Gastrocnemius medialis (tissue), 4 donors: Measurements from ENCODE around the gene DRICH1. TPM values are rescaled to one million over a fixed set of nuclear protein-coding genes. Genes with fewer than 3 reads are reported as not detected.
A peak's percentile ranks its signal among the peaks of the same experiment; 100 is the strongest.
"Not testable (repeated sequence)": the region's sequence is repeated elsewhere in the genome, so short reads cannot be mapped to it uniquely, and the experiment has no call there.

ENCODE experiments used
- ATAC-seq, 2 donors: fragments of 150-250 bp; one replicate each; pipeline ENCODE4 v1.9.1; 2016
- DNase-seq, 2 donors: peaks; one replicate each; pipeline ENCODE4 v3.0.0-alpha.2; 2019
- H3K27ac ChIP-seq, 4 donors: fragments of 200-600 bp; sonication (generic); 1 replicate in 1 of 4; 2 replicates in 3 of 4; pipeline ENCODE4 v1.5.1; 2016 to 2018; ENCODE audit warnings: mild to moderate bottlenecking in 2 of 4, moderate library complexity in 1 of 4
- H3K27me3 ChIP-seq, 3 donors: fragments of 200-600 bp; sonication (generic) in 2 of 3; 1 replicate in 1 of 3; 2 replicates in 2 of 3; pipeline versions ENCODE4 v1.5.1 to v1.6.0; 2016 to 2019; ENCODE audit warnings: mild to moderate bottlenecking in 1 of 3, moderate library complexity in 1 of 3
- H3K36me3 ChIP-seq, 2 donors: fragments of 200-600 bp; sonication (generic) in 1 of 2; one replicate each; pipeline ENCODE4 v1.5.1; 2017 to 2018
- H3K4me1 ChIP-seq, 2 donors: fragments of 200-600 bp; sonication (generic) in 1 of 2; one replicate each; pipeline ENCODE4 v1.5.1; 2016 to 2017; ENCODE audit warnings: mild to moderate bottlenecking in 2 of 2
- H3K4me3 ChIP-seq, 4 donors: fragments of 200-600 bp; sonication (generic) in 3 of 4; 1 replicate in 1 of 4; 2 replicates in 3 of 4; pipeline ENCODE4 v1.5.1; 2016 to 2019; ENCODE audit warnings: mild to moderate bottlenecking in 2 of 4
- H3K9me3 ChIP-seq, 3 donors: fragments of 200-600 bp; sonication (generic) in 2 of 3; 1 replicate in 1 of 3; 2 replicates in 2 of 3; pipeline ENCODE4 v1.5.1; 2016 to 2019
- POLR2A ChIP-seq, 2 donors: fragments of 450-650 bp; IDR thresholded peaks; one replicate each; pipeline ENCODE4 v1.6.1; 2017; ENCODE audit warnings: antibody characterized with exemption in 2 of 2, mild to moderate bottlenecking in 2 of 2, moderate library complexity in 2 of 2
- in situ Hi-C, 4 donors: fragments of 200-750 bp; cut with MboI; loops; one replicate each; pipeline versions ENCODE4 v1.15.0 to v1.8.0; 2017; ENCODE audit warnings: low sequenced_read_pairs in 4 of 4
- intact Hi-C: fragments of 100-400 bp; cut with DNase I; formaldehyde crosslinking; loops from one replicate; pipeline ENCODE4 v1.15.1; 2023; ENCODE audit warnings: low total_unique reads
- total RNA-seq, 4 donors: library from RNA; depleted of rRNA; stranded (reverse); fragments of >200 nt; gene quantifications; one replicate each; pipeline versions ENCODE4 v1.1.0 to v1.2.3, GENCODE V29; 2016
- TF ChIP-seq, protein P1 (sequence below), 5 experiments: fragments of 450-650 bp in 3 of 5; fragments of 200-600 bp in 2 of 5; sonication (generic) in 2 of 5; IDR thresholded peaks in 4 of 5; conservative IDR thresholded peaks in 1 of 5; 1 replicate in 4 of 5; 2 replicates in 1 of 5; pipeline ENCODE4 v1.5.1; 2016 to 2019; ENCODE audit warnings: antibody characterized with exemption in 5 of 5, mild to moderate bottlenecking in 3 of 5, moderate library complexity in 3 of 5

The DRICH1 gene
- total RNA-seq, 4 donors from 2014 or later = not detected

DNA sequence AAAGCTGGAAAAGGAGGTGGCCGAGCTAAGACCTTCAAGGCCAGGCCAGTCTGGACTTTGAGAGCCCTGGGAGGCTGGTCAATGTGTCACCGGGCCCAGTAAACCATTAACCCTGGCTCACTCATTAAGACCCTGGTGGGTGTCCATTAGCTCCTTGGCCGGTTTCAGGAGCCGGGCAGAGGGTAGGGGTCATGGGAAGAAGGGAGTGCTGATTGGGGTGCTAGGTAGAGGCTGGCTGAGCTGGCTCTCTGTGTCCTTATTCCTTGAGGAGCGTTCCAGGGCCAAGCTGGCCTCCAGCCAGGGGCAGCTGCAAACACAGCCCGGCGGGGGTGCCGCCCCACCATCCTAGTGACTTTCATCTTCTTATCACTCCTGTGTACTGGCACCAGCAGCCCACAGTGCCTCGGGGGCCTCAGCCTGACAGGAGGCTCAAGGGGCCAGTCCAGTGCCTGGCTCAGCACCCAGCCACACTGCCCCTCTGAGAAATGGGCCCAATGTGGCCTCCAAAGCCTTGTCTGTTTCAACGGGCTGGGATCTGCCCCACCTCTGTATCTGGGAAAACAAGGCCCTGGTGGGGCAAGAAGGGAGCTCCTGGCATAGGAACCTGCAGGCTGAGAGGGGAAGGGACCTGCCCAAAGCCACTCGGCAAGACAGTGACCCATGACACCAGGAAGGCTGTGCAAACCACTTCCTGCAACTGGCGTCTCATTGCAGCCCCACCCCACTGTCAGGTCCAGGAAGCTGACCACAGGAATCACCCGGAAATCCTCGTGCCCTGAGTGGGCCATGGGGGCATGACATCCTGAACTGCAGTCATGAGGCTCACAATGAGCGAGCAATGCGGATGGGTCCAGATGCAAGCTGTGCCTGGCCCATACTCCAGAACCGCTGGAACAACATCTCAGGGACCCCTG lies 43.6 kb upstream of the DRICH1 start:
- intact Hi-C loops (no loop called here), in situ Hi-C loops (no loop called here)
- TF ChIP-seq POLR2A (IDR thresholded peaks at IDR 0.05) = no peak
- TF ChIP-seq, protein P1, sequence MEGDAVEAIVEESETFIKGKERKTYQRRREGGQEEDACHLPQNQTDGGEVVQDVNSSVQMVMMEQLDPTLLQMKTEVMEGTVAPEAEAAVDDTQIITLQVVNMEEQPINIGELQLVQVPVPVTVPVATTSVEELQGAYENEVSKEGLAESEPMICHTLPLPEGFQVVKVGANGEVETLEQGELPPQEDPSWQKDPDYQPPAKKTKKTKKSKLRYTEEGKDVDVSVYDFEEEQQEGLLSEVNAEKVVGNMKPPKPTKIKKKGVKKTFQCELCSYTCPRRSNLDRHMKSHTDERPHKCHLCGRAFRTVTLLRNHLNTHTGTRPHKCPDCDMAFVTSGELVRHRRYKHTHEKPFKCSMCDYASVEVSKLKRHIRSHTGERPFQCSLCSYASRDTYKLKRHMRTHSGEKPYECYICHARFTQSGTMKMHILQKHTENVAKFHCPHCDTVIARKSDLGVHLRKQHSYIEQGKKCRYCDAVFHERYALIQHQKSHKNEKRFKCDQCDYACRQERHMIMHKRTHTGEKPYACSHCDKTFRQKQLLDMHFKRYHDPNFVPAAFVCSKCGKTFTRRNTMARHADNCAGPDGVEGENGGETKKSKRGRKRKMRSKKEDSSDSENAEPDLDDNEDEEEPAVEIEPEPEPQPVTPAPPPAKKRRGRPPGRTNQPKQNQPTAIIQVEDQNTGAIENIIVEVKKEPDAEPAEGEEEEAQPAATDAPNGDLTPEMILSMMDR (IDR thresholded peaks at IDR 0.05 in 4 of 5, conservative IDR thresholded peaks at IDR 0.05 in 1 of 5) = no peak
- Histone ChIP-seq H3K27ac (no peak overlapping the region), H3K9me3 (no peaks in the 10 kb centered on the region), H3K27me3 (no peaks in the 10 kb centered on the region), H3K4me1 (peaks cover 0 to 30% of the 10 kb centered on the region in 2 donors), H3K36me3 (no peaks in the 10 kb centered on the region), H3K4me3 (no peak overlapping the region)
- ATAC-seq (no peak), DNase-seq (peak in 1 of 2 donors; percentile 53)

DNA sequence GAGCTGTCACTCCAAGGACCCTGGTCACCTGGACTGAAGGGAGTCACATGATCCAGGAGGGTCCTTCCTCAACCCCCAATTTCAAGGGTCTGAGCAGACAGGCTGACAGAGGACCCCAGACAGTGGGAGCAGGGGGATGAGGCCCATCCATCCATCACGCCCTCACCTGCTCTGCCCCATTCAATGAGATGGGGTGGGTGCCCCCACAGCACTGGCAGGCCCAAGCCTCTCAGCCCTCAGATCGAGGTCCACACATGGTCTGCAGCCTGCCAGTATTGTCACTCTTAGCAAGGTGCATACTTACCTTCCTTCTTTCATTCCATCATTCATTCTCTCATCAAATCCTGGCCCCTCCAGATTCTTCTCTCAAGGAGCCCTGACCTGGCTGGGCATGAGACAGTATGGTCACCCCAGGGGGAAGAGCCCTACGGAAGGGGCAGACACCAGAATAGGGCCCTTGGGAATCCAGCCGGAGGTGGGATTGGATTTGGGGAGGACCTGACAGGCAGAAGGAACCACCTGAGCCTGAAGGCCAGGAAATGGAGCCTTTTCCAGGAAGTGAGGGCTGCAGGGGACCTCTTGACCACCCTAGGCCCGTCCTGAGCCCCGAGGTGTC lies 42.9 kb upstream of the DRICH1 start:
- intact Hi-C loops, H3K9me3 ChIP-seq, H3K36me3 ChIP-seq, ATAC-seq, H3K27ac ChIP-seq, H3K27me3 ChIP-seq, H3K4me3 ChIP-seq, in situ Hi-C loops: not testable (repeated sequence)
- H3K4me1 ChIP-seq = peaks cover 0 to 26% of the 10 kb centered on the region in 2 donors
- DNase-seq = peak in 1 of 2 donors; percentile 5

DNA sequence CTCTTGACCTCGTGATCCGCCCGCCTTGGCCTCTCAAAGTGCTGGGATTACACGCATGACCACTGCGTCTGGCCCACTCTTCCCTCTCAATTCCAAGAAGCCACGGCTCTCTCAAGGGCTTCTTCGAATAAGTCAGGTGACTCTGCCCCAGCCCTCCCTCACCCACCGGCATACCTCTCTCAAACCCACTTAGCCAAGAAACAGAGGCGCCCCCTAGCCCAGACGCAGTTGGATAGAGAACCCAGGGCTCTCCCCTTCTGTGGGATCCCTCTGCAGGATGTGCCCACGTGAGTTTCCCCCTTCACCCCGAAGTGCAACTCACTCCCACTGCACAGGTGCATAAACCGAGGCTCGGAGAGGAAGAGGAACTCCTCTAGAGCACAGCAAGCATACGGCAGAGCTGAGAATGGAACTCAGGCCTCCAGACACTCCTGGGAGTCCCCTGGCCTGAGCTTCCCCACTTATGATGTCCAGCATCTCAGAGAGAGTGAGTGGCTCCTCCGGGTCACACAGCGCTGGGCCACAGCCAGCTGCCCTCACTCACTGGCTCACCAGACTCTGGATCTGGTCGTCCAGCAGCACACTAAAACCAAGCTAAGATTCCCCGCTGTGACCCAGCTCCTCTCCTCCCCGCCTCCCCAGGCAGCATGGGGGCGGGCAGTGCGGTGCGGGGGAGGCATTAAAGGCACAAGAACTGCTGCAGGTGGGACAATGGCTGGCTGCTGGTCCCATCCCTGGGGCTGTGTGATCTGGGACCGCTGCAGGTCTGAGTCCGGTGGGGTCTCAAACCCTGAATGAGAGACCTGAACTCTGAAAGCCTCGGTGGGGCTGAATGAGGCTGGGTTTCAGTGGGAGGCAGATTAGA lies 41.9 kb upstream of the DRICH1 start:
- DNase-seq (no peak), ATAC-seq (no peak)
- intact Hi-C loops = no loop called here
- in situ Hi-C loops = no loop called here
- no peaks in the 10 kb centered on the region for H3K27me3 ChIP-seq
- H3K36me3 ChIP-seq = no peaks in the 10 kb centered on the region
- H3K4me1 ChIP-seq = peaks cover 0 to 19% of the 10 kb centered on the region in 2 donors
- H3K9me3 ChIP-seq = no peaks in the 10 kb centered on the region
- H3K4me3 ChIP-seq = no peak overlapping the region
- no peak for TF ChIP-seq POLR2A (IDR thresholded peaks at IDR 0.05)
- TF ChIP-seq, protein P1 (IDR thresholded peaks at IDR 0.05 in 4 of 5, conservative IDR thresholded peaks at IDR 0.05 in 1 of 5) = no peak
- H3K27ac ChIP-seq = no peak overlapping the region

DNA sequence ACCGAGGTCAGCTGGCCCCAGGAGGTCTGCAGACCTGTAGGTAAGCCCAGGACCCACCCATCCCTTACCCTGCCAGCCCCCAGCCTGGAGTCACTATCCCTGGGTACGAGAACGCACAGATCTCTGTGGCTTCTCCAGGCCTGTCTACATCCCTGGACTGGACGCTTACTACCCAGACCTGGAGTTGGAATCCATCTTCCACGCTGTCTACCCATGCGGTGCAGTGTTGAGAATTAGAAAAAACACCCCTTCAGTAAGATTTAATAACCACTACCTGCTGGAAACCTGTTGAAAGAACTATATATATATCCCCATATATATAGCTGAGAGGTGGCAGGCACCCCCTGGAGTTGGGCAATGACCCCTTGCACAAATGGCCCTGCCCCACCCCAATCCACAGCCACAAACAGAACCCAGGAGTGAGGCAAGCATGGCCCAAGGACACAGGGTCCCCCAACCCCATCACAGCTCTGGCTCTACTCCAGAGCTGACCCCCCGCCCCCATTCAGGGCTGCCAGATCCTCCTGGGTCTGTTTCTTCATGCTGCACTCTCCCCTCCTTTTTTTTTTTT lies 41.0 kb upstream of the DRICH1 start:
- Histone ChIP-seq H3K36me3 (no peaks in the 10 kb centered on the region), H3K9me3 (no peaks in the 10 kb centered on the region), H3K27ac (no peak overlapping the region), H3K4me1 (peaks cover 0 to 19% of the 10 kb centered on the region in 2 donors), H3K27me3 (no peaks in the 10 kb centered on the region), H3K4me3 (no peak overlapping the region)
- DNase-seq (no peak), ATAC-seq (no peak)
- in situ Hi-C loops = no loop called here
- intact Hi-C loops = no loop called here
- no peak for TF ChIP-seq POLR2A (IDR thresholded peaks at IDR 0.05)
- TF ChIP-seq, protein P1 (IDR thresholded peaks at IDR 0.05 in 4 of 5, conservative IDR thresholded peaks at IDR 0.05 in 1 of 5) = no peak

DNA sequence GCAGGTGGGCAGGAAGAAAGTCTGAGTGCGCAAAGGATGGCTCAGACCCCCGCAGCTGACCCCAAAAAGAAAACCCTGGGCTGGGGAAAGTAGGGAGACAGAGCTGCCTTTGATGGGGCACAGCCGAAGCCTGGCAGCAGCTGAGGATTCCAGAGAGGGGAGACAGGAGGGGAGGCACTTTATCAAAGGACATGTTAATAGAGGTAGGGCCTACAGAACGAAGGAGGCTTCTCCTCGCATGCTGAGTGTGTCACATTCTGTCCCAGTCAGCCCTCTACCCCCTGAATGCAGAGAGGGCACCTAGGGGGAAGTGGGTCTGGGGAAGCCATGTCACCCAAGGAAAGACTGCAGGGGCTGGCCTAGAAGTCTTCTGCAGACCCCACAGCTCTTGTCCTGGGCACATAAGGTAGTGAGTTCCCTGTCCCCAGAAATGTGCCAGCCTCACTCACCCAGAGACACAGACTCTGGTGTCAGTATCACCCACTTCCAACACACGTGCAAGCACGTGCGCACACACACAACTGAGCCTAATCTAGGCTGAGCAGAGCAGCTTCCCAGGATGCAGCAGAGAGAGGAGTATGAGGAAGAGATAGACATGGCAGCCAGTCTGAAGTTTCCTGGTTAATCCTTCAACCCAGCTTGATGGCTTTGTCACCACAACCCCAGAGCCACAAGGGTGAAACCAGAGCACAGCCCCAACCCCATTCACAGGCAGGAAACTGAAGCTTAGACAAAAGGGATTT lies 40.4 kb upstream of the DRICH1 start:
- H3K4me1 ChIP-seq = peaks cover 0 to 13% of the 10 kb centered on the region in 2 donors
- H3K9me3 ChIP-seq, DNase-seq, H3K27ac ChIP-seq, intact Hi-C loops, H3K4me3 ChIP-seq, H3K27me3 ChIP-seq, H3K36me3 ChIP-seq, in situ Hi-C loops, ATAC-seq: not testable (repeated sequence)

DNA sequence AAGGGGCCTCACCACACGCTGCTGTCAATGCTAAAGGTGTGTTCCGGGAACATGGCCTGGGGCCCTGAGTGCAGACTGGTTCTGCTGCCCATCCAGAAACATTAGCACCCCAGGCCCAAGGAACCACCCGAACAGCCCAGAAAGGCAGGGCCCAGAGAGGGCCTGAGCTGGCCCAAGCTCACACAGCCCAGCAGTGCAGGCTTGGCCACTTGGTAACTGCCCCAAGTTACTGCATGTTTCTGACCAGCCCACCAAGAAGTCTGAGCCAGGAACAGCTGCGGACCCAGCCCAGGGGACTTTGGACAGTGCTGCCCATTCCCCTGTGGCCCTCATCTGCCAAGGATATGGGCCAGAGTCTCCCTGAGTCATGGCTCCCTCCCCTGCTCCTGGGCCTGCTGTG lies 39.3 kb upstream of the DRICH1 start:
- H3K27ac ChIP-seq, H3K9me3 ChIP-seq, H3K36me3 ChIP-seq, H3K27me3 ChIP-seq, H3K4me3 ChIP-seq, DNase-seq, H3K4me1 ChIP-seq, in situ Hi-C loops, intact Hi-C loops, ATAC-seq: not testable (repeated sequence)
